PC-9 (cell line): ENCODE results near the gene DNASE1L1. TPM values are rescaled to one million over a fixed set of nuclear protein-coding genes. Genes with fewer than 3 reads are reported as not detected.
"Not testable (repeated sequence)": the region's sequence is repeated elsewhere in the genome, so short reads cannot be mapped to it uniquely, and the experiment has no call there.

Experiments
- BruUV-seq: library from RNA; stranded (reverse); fragments of 400-500 nt; replicated peaks from 2 replicates; lab custom pipeline; 2021; lab: Mats Ljungman, UMichigan
- CTCF ChIA-PET: fragments of 300-600 bp; sonication (Branson Sonifier 250); formaldehyde crosslinking; loops from one replicate; lab custom pipeline; 2022; ENCODE audit warnings: antibody characterized with exemption; lab: Charles Lee
- POLR2A ChIA-PET: fragments of 300-600 bp; sonication (Branson Sonifier 250); formaldehyde crosslinking; loops from one replicate; lab custom pipeline; 2022; ENCODE audit warnings: antibody characterized with exemption; ENCODE audit not compliant: unreplicated experiment; lab: Charles Lee
- DNase-seq, 2 experiments: peaks; one replicate each; pipeline versions ENCODE4 v3.0.0 to v3.0.0-alpha.2; 2015 to 2022; ENCODE audit warnings: mixed read lengths in 1 of 2
- H2AFZ ChIP-seq: fragments of 200-600 bp; sonication (generic); 2 replicates; pipeline ENCODE4 v1.8.1; 2017; ENCODE audit warnings: antibody characterized with exemption
- H3F3A ChIP-seq: fragments of 200-600 bp; sonication (generic); 2 replicates; pipeline ENCODE4 v1.8.1; 2017; ENCODE audit warnings: antibody characterized with exemption, mild to moderate bottlenecking, low read depth; ENCODE audit not compliant: insufficient read depth
- H3K27ac ChIP-seq: fragments of 200-600 bp; sonication (generic); 2 replicates; pipeline ENCODE4 v1.6.1; 2016; ENCODE audit warnings: mixed run types
- H3K27me3 ChIP-seq: fragments of 200-600 bp; sonication (generic); 2 replicates; pipeline ENCODE4 v1.6.1; 2016; ENCODE audit warnings: low read depth, mixed run types; ENCODE audit not compliant: insufficient read depth
- H3K36me3 ChIP-seq: fragments of 200-600 bp; sonication (generic); 2 replicates; pipeline ENCODE4 v1.6.1; 2016; ENCODE audit warnings: low read depth, mixed run types
- H3K4me1 ChIP-seq: fragments of 200-600 bp; sonication (generic); replicated peaks from 2 replicates; pipeline ENCODE4 v1.6.1; 2016; ENCODE audit warnings: mixed run types; ENCODE audit not compliant: insufficient read depth
- H3K4me2 ChIP-seq: fragments of 200-600 bp; sonication (generic); 2 replicates; pipeline ENCODE4 v1.6.1; 2017; ENCODE audit warnings: mixed run types
- H3K4me3 ChIP-seq: fragments of 200-600 bp; sonication (generic); 2 replicates; pipeline ENCODE4 v1.6.1; 2016; ENCODE audit warnings: mixed run types
- H3K79me2 ChIP-seq: fragments of 200-600 bp; sonication (generic); 2 replicates; pipeline ENCODE4 v1.6.1; 2017; ENCODE audit warnings: low read depth, mixed run types
- H3K9me2 ChIP-seq: fragments of 200-600 bp; sonication (generic); 2 replicates; pipeline ENCODE4 v1.8.1; 2017; ENCODE audit warnings: mild to moderate bottlenecking; ENCODE audit not compliant: insufficient read depth
- H3K9me3 ChIP-seq: fragments of 200-600 bp; sonication (generic); 2 replicates; pipeline ENCODE4 v1.8.1; 2016; ENCODE audit warnings: low read depth; ENCODE audit not compliant: insufficient read depth
- H4K20me1 ChIP-seq: fragments of 200-600 bp; sonication (generic); 2 replicates; pipeline ENCODE4 v1.8.1; 2017; ENCODE audit not compliant: insufficient read depth
- CTCF ChIP-seq: fragments of 200-600 bp; sonication (generic); conservative IDR thresholded peaks from 2 replicates; pipeline ENCODE4 v1.6.1; 2017; ENCODE audit warnings: mixed run types, antibody characterized with exemption, mild to moderate bottlenecking, moderate library complexity
- EZH2 ChIP-seq: fragments of 200-600 bp; sonication (generic); IDR thresholded peaks from 2 replicates; pipeline ENCODE4 v1.8.0; 2017; ENCODE audit warnings: antibody characterized with exemption, low read depth
- intact Hi-C: fragments of 100-400 bp; cut with micrococcal nuclease; formaldehyde crosslinking; loops from one replicate; pipeline ENCODE4 v1.10.0; 2022; ENCODE audit not compliant: unreplicated experiment
- total RNA-seq: library from RNA; stranded (reverse); gene quantifications from 2 replicates; pipeline ENCODE4 v1.2.3, GENCODE V29; 2021

DNASE1L1 gene
- total RNA-seq, 1 experiment from 2014 or later = 28.3 TPM

GRCh38 chrX:154401918-154402621 lies 7.0 kb downstream of the DNASE1L1 start:
- peak; percentile 29 to 51 for DNase-seq
- ChIA-PET CTCF (no interaction called here), POLR2A (interaction anchor here (0.6 to 0.8 kb wide), 2 partner anchors 50 to 125 kb away, joined by 3 to 4 read pairs; no protein-coding TSS in a partner anchor)
- Histone ChIP-seq H2AFZ (no peak overlapping the region), H3K9me2 (no peaks in the 10 kb centered on the region), H3K27ac (peak overlapping the region; percentile 97), H3K36me3 (peaks cover 20% of the 10 kb centered on the region), H3K9me3 (no peaks in the 10 kb centered on the region), H4K20me1 (peaks cover 22% of the 10 kb centered on the region), H3K27me3 (no peaks in the 10 kb centered on the region), H3K4me1 (peaks cover 6% of the 10 kb centered on the region), H3K4me2 (no peak overlapping the region), H3F3A (peaks cover 43% of the 10 kb centered on the region), H3K4me3 (no peak overlapping the region), H3K79me2 (peaks cover 24% of the 10 kb centered on the region)
- BruUV-seq = no TSS peak
- intact Hi-C loops = no loop called here
- TF ChIP-seq CTCF = no peak
- no peak for TF ChIP-seq EZH2

GRCh38 chrX:154401045-154401799 lies 7.8 kb downstream of the DNASE1L1 start:
- intact Hi-C loops = no loop called here
- peaks cover 20% of the 10 kb centered on the region for H3K36me3 ChIP-seq
- H3K27ac ChIP-seq = peak overlapping the region; percentile 97

GRCh38 chrX:154400369-154400817 lies 8.7 kb downstream of the DNASE1L1 start:
- H2AFZ ChIP-seq, H3K9me3 ChIP-seq, H3K9me2 ChIP-seq, BruUV-seq, intact Hi-C loops, DNase-seq, H3K27me3 ChIP-seq: not testable (repeated sequence)
- peaks cover 12% of the 10 kb centered on the region for H3K4me1 ChIP-seq
- peak overlapping the region; percentile 97 for H3K27ac ChIP-seq
- H3K4me2 ChIP-seq = peak overlapping the region; percentile 94
- peaks cover 20% of the 10 kb centered on the region for H3K36me3 ChIP-seq
- peaks cover 52% of the 10 kb centered on the region for H3F3A ChIP-seq
- peaks cover 22% of the 10 kb centered on the region for H4K20me1 ChIP-seq
- ChIA-PET CTCF (interaction anchor here (4.4 kb wide), 1 partner anchor 26 kb away, joined by 14 read pairs; the partner anchor contains the start of gene FLNA), POLR2A (interaction anchor here (1.1 kb wide), 1 partner anchor 90 kb away, joined by 5 read pairs; the partner anchor contains the start of gene SLC10A3)
- peak overlapping the region; percentile 93 for H3K4me3 ChIP-seq
- peaks cover 29% of the 10 kb centered on the region for H3K79me2 ChIP-seq

More at GRCh38 chrX:154401045-154401799, 7.8 kb downstream of the DNASE1L1 start:
- ChIA-PET CTCF (no interaction called here), POLR2A (interaction anchor here (0.6 to 1.1 kb wide), 3 partner anchors 51 to 126 kb away, joined by 3 to 5 read pairs (median 4); partner anchors contain the start of gene SLC10A3)
- no peak overlapping the region for H3K4me3 ChIP-seq
- H3K9me2 ChIP-seq = no peaks in the 10 kb centered on the region
- no peaks in the 10 kb centered on the region for H3K9me3 ChIP-seq
- H3K4me1 ChIP-seq = peaks cover 7% of the 10 kb centered on the region
- DNase-seq = peak in 1 of 2 experiments; percentile 61
- BruUV-seq = no TSS peak
- TF ChIP-seq EZH2 = no peak
- TF ChIP-seq CTCF = no peak
- peak overlapping the region; percentile 94; the same call in 1 of the 2 replicates for H3K4me2 ChIP-seq
- H4K20me1 ChIP-seq = peaks cover 22% of the 10 kb centered on the region
- no peaks in the 10 kb centered on the region for H3K27me3 ChIP-seq
- H3F3A ChIP-seq = peaks cover 47% of the 10 kb centered on the region
- no peak overlapping the region for H2AFZ ChIP-seq
- H3K79me2 ChIP-seq = peaks cover 24% of the 10 kb centered on the region
